NAMALWA (cell line): ENCODE data around the gene SOHLH1.
"Not testable (repeated sequence)": the region's sequence is repeated elsewhere in the genome, so short reads cannot be mapped to it uniquely, and the experiment has no call there.

Experiments
- DNase-seq: peaks from one replicate; pipeline ENCODE4 v3.0.0-alpha.2; 2015; ENCODE audit warnings: low spot score

The SOHLH1 gene

GRCh38 chr9:135678236-135679017, 20.9 kb downstream of the SOHLH1 start:
- no peak for DNase-seq

DNA sequence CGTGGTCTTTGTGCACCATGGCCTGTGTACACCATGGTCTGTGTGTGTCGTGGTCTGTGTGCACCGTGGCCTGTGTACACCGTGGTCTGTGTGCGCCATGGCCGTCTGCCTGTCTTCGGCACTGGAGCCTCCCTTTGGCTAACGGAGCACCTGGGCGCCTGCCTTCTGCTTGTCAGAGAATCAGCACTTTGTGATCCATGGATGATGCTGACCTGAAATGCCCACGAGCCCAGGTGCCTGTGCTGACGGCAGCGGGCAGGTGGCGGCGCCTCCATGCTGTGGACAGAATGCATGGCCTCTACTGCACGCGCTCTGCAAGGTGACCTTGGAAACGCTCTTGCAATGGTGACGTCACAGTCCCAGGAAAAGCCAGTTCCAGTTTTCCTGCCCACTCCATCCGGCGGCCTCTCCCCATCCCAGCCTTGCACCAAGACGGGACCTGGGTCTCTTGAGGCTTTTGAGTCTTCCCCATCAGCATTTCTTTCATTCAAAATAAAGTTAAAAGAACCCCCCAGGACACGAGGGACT, 21.6 kb downstream of the SOHLH1 start:
- DNase-seq, result no peak

DNA sequence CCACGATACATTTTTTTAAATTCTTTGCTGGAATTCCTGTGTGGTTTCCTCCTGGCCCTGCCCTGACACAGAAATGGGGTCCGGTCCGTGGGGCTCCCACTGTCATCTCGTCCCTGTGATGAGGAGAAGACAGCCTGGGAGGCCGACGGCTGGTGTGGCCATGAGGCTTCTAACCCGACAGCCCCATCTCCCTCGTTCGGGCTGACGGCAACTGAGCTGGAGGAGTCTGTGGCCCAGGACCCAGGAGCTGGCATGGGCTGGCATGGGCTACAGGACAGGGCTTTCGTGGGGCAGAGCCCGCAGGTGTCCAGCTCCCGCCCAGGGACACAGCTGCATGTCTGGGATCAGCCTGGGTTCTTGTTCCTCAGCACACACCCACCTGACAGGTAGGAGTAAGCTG, 22.4 kb downstream of the SOHLH1 start:
- no peak for DNase-seq

GRCh38 chr9:135674977-135675376, 24.3 kb downstream of the SOHLH1 start:
- no peak for DNase-seq

DNA sequence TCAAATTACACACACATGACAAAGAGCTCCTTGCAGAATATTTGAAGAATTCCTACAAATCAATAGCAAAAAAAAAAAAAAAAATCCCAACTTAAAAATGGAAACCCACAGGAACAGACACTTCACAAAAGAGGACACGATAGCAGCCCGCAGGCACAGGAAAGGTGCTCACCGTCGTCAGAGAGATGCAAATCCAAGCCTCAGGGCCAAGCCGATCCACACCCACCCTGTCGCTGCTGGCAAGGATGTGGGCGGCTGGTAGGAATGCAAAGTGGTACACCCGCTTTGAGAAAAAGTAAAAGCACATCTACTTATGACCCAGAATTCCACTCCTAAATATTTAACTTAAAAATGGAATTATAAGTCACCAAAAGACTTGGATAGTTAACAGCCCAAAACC, 25.3 kb downstream of the SOHLH1 start:
- DNase-seq, result no peak

DNA sequence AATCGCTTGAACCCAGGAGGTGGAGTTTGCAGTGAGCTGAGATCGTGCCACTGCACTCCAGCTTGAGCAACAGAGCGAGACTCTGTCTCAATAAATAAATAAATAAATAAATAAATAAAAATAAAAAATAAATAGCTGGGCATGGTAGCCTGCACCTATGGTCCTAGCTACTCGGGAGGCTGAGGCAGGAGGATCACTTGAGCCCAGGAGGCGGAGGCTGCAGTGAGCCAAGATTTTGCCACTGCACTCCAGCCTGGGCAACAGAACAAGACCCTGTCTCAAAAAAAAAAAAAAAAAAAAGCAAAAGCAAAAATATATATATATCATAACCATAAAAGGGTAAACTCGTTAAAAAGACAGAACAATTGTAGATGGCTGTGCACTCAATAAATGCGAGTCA, 26.5 kb downstream of the SOHLH1 start:
- not testable (repeated sequence) for DNase-seq

DNA sequence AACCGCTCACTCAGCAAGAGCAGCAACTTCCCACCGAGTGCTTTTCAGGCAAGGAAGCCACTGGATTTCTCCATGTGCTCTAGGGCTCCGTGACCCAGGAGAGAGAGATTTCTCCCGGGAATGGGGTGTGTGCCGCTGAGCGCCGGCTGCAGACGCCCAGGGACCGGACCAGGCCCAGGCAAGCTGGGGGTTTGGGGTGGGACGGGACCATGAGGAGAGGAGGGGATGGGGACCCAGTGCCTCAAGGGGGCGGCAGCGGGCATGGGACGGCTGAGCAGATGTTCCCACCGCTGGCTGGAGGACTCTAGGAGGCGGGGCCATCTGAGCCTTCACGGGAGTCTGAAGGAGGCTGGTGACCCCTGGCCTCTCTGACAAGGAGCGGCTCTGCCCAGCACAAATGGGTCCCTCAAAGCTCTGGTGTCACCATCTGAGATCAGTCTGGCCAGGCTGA, 27.7 kb downstream of the SOHLH1 start:
- no peak for DNase-seq

DNA sequence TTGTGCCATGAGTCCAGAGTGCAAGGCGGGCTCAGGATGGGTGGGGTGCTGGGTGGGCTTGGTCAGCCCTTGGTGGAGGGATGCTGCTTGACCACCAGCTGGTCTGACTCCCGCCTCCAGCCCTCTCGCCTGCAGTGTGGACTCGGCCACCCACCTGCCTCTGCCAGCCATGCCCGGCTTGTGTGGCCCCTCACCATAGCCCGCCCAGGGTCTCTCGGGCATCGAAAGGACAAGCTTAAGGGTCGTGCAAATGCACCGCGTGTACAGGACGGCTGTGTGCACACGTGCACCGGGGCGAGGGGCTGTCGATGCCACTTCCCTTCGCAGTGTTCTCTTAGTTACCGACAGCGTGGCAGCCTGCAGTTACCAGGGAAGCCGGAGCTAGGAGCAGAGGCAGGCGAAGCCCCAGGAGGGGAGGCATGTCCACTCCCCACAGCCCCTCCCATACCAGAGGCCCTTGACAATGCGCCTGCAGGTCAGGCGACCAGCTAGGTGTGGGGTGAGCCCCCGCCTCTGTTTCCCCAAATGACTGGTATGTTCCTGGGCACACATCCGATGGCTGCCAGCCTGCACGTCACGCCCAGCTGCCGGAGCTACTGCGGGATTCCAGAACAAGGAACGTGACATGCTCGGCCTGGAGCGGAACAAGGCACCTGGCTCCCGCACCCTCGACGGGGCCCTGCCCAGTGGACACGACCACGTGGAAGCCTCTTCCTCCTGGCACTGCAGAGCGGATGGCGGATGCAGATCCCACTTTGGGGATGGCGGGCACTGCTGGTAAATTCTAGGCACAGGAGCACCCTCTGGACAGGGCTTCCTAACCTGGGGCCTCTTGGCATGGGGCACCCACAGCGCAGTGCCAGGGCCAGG, 28.3 kb downstream of the SOHLH1 start:
- DNase-seq, result no peak

DNA sequence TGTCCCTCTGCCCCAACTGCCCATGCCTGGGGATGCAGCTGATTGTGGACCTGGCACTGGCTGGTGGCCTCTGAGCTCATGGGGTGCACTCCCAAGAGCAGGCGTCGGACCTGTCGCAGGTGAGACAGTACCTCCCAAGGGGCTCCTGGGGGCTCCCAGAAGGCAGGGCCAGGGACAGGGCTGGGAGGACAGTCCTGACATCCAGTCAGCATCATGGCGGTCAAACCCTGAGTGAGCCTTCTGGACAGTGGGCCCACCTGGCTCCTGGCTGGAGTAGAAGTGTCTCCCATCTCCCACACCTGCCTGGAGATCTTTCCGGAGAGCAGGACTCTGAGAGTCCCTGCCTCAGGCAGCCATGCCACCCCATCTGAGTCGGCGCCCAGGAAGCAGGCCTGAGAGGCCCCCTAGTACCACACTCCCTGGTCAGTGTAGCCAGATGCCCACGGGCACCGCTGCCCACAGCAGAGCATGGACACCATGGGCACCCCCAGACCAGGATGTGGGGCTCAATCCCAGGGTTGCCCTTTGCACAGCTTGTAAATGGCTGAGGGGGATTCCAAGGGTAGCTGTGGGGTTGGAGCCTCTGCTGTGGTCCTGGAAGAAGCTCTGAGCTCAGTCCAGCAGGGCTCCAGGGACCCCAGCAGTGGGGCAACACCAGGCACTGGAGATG, 29.5 kb downstream of the SOHLH1 start:
- no peak for DNase-seq

GRCh38 chr9:135669018-135669417, 30.3 kb downstream of the SOHLH1 start:
- not testable (repeated sequence) for DNase-seq

GRCh38 chr9:135667463-135668001, 31.7 kb downstream of the SOHLH1 start:
- no peak for DNase-seq

GRCh38 chr9:135666534-135667462, 32.5 kb downstream of the SOHLH1 start:
- no peak for DNase-seq

DNA sequence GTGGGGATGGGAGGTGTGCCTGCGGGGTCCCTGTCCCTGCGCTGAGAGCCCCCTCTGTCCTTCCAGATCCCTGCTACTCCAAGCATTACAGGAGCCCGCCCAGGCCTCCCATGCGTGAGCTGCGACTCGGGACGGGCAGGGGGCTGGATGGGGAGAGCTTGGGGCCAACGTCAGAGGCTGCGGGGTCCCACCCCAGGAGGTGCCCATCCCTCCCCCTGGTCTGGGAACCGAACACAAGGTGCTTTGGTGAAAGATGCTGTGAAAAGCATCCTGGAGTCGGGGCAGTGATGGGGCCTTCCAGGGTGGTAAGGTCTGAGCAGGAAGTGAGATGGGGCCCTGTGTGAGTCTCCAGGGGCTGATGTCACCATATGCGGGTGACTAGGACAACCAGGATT, 33.5 kb downstream of the SOHLH1 start:
- DNase-seq, result no peak

GRCh38 chr9:135664801-135665794, 34.2 kb downstream of the SOHLH1 start:
- no peak for DNase-seq

GRCh38 chr9:135664266-135664665, 35.0 kb downstream of the SOHLH1 start:
- DNase-seq, result no peak

- no peak for DNase-seq
These were observed 35.4 kb downstream of the SOHLH1 start for GRCh38 chr9:135663857-135664256.

DNA sequence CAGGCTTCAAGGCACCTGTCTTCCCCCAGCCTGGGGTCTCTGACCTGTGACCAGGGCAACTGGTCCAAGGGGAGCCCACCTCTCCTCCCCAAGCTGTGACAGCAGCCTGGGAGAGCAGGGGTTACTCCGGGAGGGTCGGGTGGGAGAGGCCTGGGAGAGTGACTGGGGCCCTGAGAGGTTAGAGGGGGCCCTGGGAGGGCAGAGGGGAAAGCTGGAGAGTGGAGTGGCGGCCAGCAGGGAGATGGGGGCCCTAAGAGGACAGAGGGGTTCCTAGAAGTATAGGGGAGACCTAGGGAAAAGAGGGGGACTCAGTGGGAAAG, 35.9 kb downstream of the SOHLH1 start:
- no peak for DNase-seq

DNA sequence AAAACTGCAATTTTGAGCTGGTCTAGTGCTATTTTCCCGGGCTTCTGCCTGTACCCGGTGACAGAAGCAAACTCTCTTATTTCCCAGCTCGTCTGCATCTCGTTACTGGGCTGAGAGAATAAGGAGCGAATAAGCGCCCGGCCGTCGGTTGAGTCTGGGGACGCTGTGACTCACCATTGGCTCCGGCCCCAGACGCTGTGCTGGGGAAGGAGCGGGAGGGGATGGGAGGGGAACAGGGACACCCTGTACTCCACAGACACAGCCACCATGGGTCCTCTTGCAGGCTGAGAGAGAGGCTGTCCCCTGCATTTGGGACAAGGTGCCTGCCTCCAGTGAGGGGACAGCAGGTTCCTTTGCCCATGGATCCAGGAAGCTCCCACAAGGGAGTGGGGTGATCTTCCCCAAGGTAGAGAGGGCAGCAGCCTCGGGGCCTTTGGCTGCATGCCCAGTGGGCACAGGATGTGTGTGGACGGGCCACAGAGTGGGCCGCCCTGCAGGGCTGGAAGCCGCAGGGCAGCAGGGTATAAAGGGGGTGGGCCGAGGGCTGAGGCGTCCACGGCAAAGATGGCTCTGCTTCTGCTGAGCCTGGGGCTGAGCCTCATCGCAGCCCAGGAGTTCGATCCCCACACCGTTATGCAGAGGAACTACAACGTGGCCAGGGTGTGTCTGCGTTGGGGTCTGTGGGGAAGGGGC, 36.4 kb downstream of the SOHLH1 start, which contains the start of gene LCN9:
TSS of gene LCN9 (plus strand) at position 552 of the 693 bp plus-strand sequence. CDS start at position 565, 13 bp downstream.
- no peak for DNase-seq
